IMR-90 (cell line): ENCODE results near the gene LY6G5C. TPM values are rescaled to one million over a fixed set of nuclear protein-coding genes. Genes with fewer than 3 reads are reported as not detected.

ENCODE experiments used
- ATAC-seq: fragments of 200-7000 bp; cut with Tn5 transposase; 2 replicates; pipeline ENCODE4 v1.9.1; 2020; ENCODE audit warnings: low read depth, mild to moderate bottlenecking, moderate library complexity
- BruUV-seq: library from RNA; stranded (reverse); fragments of 400-500 nt; replicated peaks from 2 replicates; lab custom pipeline; 2021; lab: Mats Ljungman, UMichigan
- CTCF ChIA-PET: fragments of 300-600 bp; formaldehyde crosslinking; extraction: SDS; loops from one replicate; lab custom pipeline; 2021; ENCODE audit warnings: antibody characterized with exemption; lab: Yijun Ruan, JAX
- POLR2A ChIA-PET: fragments of 300-600 bp; sonication (Branson Sonifier 250); formaldehyde crosslinking; loops from one replicate; lab custom pipeline; 2022; ENCODE audit warnings: antibody characterized with exemption; ENCODE audit not compliant: unreplicated experiment; lab: Charles Lee
- DNase-seq: peaks from one replicate; pipeline ENCODE4 v3.0.0; 2013
- H2AFZ ChIP-seq: replicated peaks from 2 replicates; pipeline ENCODE3; 2013; ENCODE audit warnings: low read length, mild to moderate bottlenecking; ENCODE audit not compliant: poor library complexity
- H2AK5ac ChIP-seq: 2 replicates; pipeline ENCODE4 v1.6.1; 2013; ENCODE audit warnings: low read depth, low read length, inconsistent platforms
- H2AK9ac ChIP-seq: replicated peaks from 2 replicates; pipeline ENCODE3; 2013; ENCODE audit warnings: mild to moderate bottlenecking, low read depth, low read length, moderate library complexity; ENCODE audit not compliant: poor library complexity
- H2BK120ac ChIP-seq: 2 replicates; pipeline ENCODE4 v1.6.1; 2013; ENCODE audit warnings: low read depth, low read length, inconsistent platforms
- H2BK15ac ChIP-seq: 3 replicates; pipeline ENCODE4 v1.6.1; 2013; ENCODE audit warnings: low read depth, low read length, inconsistent platforms
- H2BK20ac ChIP-seq: 2 replicates; pipeline ENCODE4 v1.6.1; 2013; ENCODE audit warnings: low read depth, mild to moderate bottlenecking, inconsistent platforms, low read length, moderate library complexity
- H2BK5ac ChIP-seq: 2 replicates; pipeline ENCODE4 v1.6.1; 2013; ENCODE audit warnings: mild to moderate bottlenecking, low read depth, low read length, inconsistent platforms; ENCODE audit not compliant: poor library complexity, severe bottlenecking
- H3K14ac ChIP-seq: replicated peaks from 2 replicates; pipeline ENCODE4 v1.6.1; 2013; ENCODE audit warnings: low read depth, low read length, inconsistent platforms
- H3K18ac ChIP-seq: 2 replicates; pipeline ENCODE4 v1.6.1; 2013; ENCODE audit warnings: low read depth, low read length, control low read depth
- H3K23ac ChIP-seq: 2 replicates; pipeline ENCODE4 v1.6.1; 2013; ENCODE audit warnings: low read depth, low read length, inconsistent platforms
- H3K27ac ChIP-seq: 2 replicates; pipeline ENCODE4 v1.5.1; 2013; ENCODE audit warnings: mild to moderate bottlenecking, control low read depth, low read length; ENCODE audit not compliant: insufficient read depth
- H3K27me3 ChIP-seq: 2 replicates; pipeline ENCODE4 v1.6.1; 2013; ENCODE audit warnings: low read length; ENCODE audit not compliant: control insufficient read depth, insufficient read depth
- H3K36me3 ChIP-seq: 2 replicates; pipeline ENCODE4 v1.6.1; 2013; ENCODE audit warnings: low read length, mixed read lengths; ENCODE audit not compliant: control insufficient read depth, insufficient read depth
- H3K4ac ChIP-seq: 2 replicates; pipeline ENCODE4 v1.6.1; 2013; ENCODE audit warnings: low read depth, low read length, inconsistent platforms
- H3K4me1 ChIP-seq: 2 replicates; pipeline ENCODE4 v1.6.1; 2013; ENCODE audit warnings: low read length, mixed read lengths; ENCODE audit not compliant: control insufficient read depth, insufficient read depth
- H3K4me2 ChIP-seq: 2 replicates; pipeline ENCODE4 v1.6.1; 2013; ENCODE audit warnings: low read depth, mild to moderate bottlenecking, control low read depth, low read length, moderate library complexity
- H3K4me3 ChIP-seq: 2 replicates; pipeline ENCODE4 v1.5.1; 2013; ENCODE audit warnings: low read depth, mild to moderate bottlenecking, control low read depth, low read length, moderate library complexity; ENCODE audit not compliant: insufficient read depth
- H3K56ac ChIP-seq: 2 replicates; pipeline ENCODE4 v1.6.1; 2013; ENCODE audit warnings: low read length, inconsistent platforms; ENCODE audit not compliant: insufficient read depth; ENCODE audit errors: extremely low read depth
- H3K79me1 ChIP-seq, 2 experiments: 2 replicates each; pipeline ENCODE4 v1.6.1; 2013; ENCODE audit warnings: low read length in 2 of 2, inconsistent platforms in 1 of 2, low read depth in 1 of 2
- H3K9ac ChIP-seq: 2 replicates; pipeline ENCODE4 v1.6.1; 2013; ENCODE audit warnings: low read depth, low read length, control low read depth
- H3K9me1 ChIP-seq: 2 replicates; pipeline ENCODE4 v1.6.1; 2013; ENCODE audit warnings: low read length, inconsistent platforms; ENCODE audit not compliant: insufficient read depth
- H3K9me3 ChIP-seq: 2 replicates; pipeline ENCODE4 v1.6.1; 2013; ENCODE audit warnings: low read length; ENCODE audit not compliant: control insufficient read depth, insufficient read depth
- H4K20me1 ChIP-seq: 2 replicates; pipeline ENCODE4 v1.6.1; 2013; ENCODE audit warnings: low read length, inconsistent platforms; ENCODE audit not compliant: insufficient read depth
- H4K5ac ChIP-seq: 2 replicates; pipeline ENCODE4 v1.6.1; 2013; ENCODE audit warnings: mild to moderate bottlenecking, low read depth, low read length, control low read depth
- H4K8ac ChIP-seq, 2 experiments: 2 replicates each; pipeline ENCODE4 v1.6.1; 2013; ENCODE audit warnings: low read depth in 2 of 2, low read length in 2 of 2, control low read depth in 1 of 2, inconsistent platforms in 1 of 2
- H4K91ac ChIP-seq: 2 replicates; pipeline ENCODE4 v1.6.1; 2013; ENCODE audit warnings: low read depth, low read length, inconsistent platforms; ENCODE audit not compliant: insufficient read depth
- CEBPB ChIP-seq: IDR thresholded peaks from 2 replicates; pipeline ENCODE4 v1.6.1; 2012; ENCODE audit warnings: low read depth, low read length, improper control_type of control experiment
- CHD1 ChIP-seq: IDR thresholded peaks from 2 replicates; pipeline ENCODE4 v1.6.1; 2012; ENCODE audit warnings: low read depth, low read length, improper control_type of control experiment
- FOS ChIP-seq: fragments of 150-350 bp; IDR thresholded peaks from 2 replicates; pipeline ENCODE4 v1.6.1; 2016; ENCODE audit warnings: low read depth, low read length
- WGBS, 2 experiments: methylation state at CpG; one replicate each; pipeline versions ENCODE4 v1.1.5 to v1.1.7; 2013; ENCODE audit warnings: missing lambda C conversion rate in 2 of 2; ENCODE audit not compliant: insufficient read length in 1 of 2; ENCODE audit errors: extremely low coverage in 2 of 2; 5-methylcytosine and 5-hydroxymethylcytosine counted together
- dilution Hi-C: fragments of 300-500 bp; cut with HindIII; formaldehyde crosslinking; loops from one replicate; pipeline ENCODE4 v1.14.3; 2018; ENCODE audit warnings: low sequenced_read_pairs; ENCODE audit not compliant: unreplicated experiment
- in situ Hi-C: fragments of 300-500 bp; cut with MboI; formaldehyde crosslinking; loops from 3 replicates; pipeline ENCODE4 v1.14.3; 2019; ENCODE audit warnings: low sequenced_read_pairs, inconsistent platforms, mixed read lengths
- intact Hi-C: fragments of 100-400 bp; cut with micrococcal nuclease; formaldehyde crosslinking; loops from 2 replicates; pipeline ENCODE4 v1.10.0; 2022
- polyA plus RNA-seq, 3 experiments: library from polyadenylated mRNA; depleted of rRNA; stranded (reverse); fragments of >200 nt; gene quantifications; 2 replicates each; pipeline ENCODE4 v1.2.3, GENCODE V29; 2012; ENCODE audit warnings: low replicate concordance in 1 of 3
- total RNA-seq: library from RNA; depleted of rRNA; stranded (reverse); fragments of >200 nt; gene quantifications from 2 replicates; pipeline ENCODE4 v1.2.3, GENCODE V29; 2012

Gene LY6G5C
- total and polyA plus RNA-seq, 2 of the 4 experiments (the other 2 are of a cell fraction) = 0.18 to 2.0 TPM

DNA sequence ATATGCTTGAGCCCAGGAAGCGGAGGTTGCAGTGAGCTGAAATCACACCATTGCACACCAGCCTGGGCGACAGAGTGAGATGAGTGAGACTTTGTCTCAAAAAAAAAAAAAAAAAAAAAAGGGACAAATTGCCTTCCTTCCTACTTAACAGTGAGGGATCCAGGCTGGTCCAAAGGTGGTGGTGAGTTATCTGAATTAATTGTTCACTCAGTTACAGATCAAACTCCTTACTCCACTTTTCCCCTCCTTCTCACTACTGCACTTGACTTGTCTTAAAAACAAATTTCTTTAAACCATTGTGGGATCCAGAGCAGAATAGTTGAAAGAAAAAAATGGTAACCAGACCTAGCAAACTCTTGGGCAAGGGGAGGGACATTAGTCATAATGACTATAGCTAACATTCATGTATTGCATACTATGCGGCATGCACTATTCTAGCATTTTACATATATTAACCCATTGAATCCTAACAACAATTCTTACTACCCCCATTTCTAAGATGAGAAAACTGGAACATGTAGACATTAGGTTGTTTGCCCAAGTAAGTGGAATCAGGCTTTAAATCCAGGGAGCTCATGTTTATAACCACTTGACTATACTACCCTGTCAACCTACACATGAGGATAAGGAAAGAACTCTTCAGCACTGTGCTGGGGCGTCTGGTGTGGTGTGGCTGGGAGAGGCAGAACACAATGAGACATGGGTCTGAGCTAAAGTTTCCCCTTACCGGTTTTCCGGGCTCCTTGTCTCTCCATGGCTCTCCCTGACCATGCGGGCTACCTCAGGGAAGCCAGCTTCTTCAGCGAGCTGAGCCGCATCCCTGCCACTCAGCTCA, 17.5 kb downstream of the LY6G5C start:
- Histone ChIP-seq H4K5ac (0 out of 2 replicates have a peak overlapping the region, but pooled peaks have one; percentile 9), H3K79me1 (peaks cover 11 to 83% of the 10 kb centered on the region in 2 experiments), H2BK5ac (peak overlapping the region; percentile 82), H4K8ac (peak overlapping the region; percentile 44 to 68; a peak in 3 of 4 replicates), H2AK9ac (peak overlapping the region; percentile 99), H2BK15ac (peak overlapping the region; percentile 63; the same call in 2 of the 3 replicates), H3K23ac (peak overlapping the region; percentile 66), H2AK5ac (peak overlapping the region; percentile 84), H2BK20ac (peak overlapping the region; percentile 20; the same call in 1 of the 2 replicates), H2BK120ac (peak overlapping the region; percentile 75), H2AFZ (peak overlapping the region; percentile 79), H3K14ac (peak overlapping the region; percentile 47), H3K9me3 (no peaks in the 10 kb centered on the region), H4K20me1 (peaks cover 11% of the 10 kb centered on the region), H3K56ac (peak overlapping the region; percentile 46), H3K4ac (peak overlapping the region; percentile 80), H3K4me3 (peak overlapping the region; percentile 74), H4K91ac (peak overlapping the region; percentile 36; the same call in 1 of the 2 replicates), H3K36me3 (peaks cover 17% of the 10 kb centered on the region), H3K4me1 (peaks cover 20% of the 10 kb centered on the region), H3K9ac (peak overlapping the region; percentile 49), H3K27me3 (no peaks in the 10 kb centered on the region), H3K4me2 (peak overlapping the region; percentile 74), H3K9me1 (peaks cover 6% of the 10 kb centered on the region; the same call in 1 of the 2 replicates), H3K18ac (no peak overlapping the region), H3K27ac (peak overlapping the region; percentile 80)
- no TSS peak for BruUV-seq
- dilution Hi-C loops = no loop called here
- intact Hi-C loops = loop anchor here (5.0 kb wide), 1 partner anchor 169 kb away; no protein-coding TSS in a partner anchor
- ChIA-PET CTCF (interaction anchor here (0.9 to 1.3 kb wide), 3 partner anchors 10 to 11 kb away, joined by 3 to 5 read pairs (median 3); partner anchors contain the start of gene BAG6), POLR2A (interaction anchor here (0.5 to 1.4 kb wide), 5 partner anchors 11 to 253 kb away, joined by 3 to 8 read pairs (median 5); partner anchors contain the start of gene BAG6)
- peak; percentile 70 for DNase-seq
- 60% methylated on average over 2 of the region's 9 CpGs; no CpG with 5 or more reads in 1 of the 2 experiments for WGBS, 2 experiments
- ATAC-seq = no peak
- TF ChIP-seq CEBPB (peak; percentile 92), FOS (0 out of 2 replicates have a peak, but pooled peaks have one; percentile 6), CHD1 (no peak)
- in situ Hi-C loops = no loop called here
